ENCODE results near the gene FMNL2.
"Not testable (repeated sequence)": the region's sequence is repeated elsewhere in the genome, so short reads cannot be mapped to it uniquely, and the experiment has no call there.

Gene FMNL2

GRCh38 chr2:152513681-152514080, 178.7 kb downstream of the FMNL2 start:
- Histone ChIP-seq H3K4me1 (ENCODE audit: control insufficient read depth in 2 of 2, insufficient read depth in 2 of 2, low read length in 2 of 2) (no peaks in the 10 kb centered on the region), H3K27me3 (ENCODE audit: control insufficient read depth in 2 of 2, insufficient read depth in 2 of 2, low read length in 2 of 2) (no peaks in the 10 kb centered on the region), H3K9ac (ENCODE audit: low read depth in 1 of 2, low read length in 2 of 2) (no peak overlapping the region), H3K27ac (ENCODE audit: low read depth in 2 of 2, low read length in 2 of 2) (no peak overlapping the region), H3K9me3 (ENCODE audit: control insufficient read depth in 2 of 2, low read length in 2 of 2) (no peaks in the 10 kb centered on the region), H3K4me3 (ENCODE audit: low read length in 2 of 2) (no peak overlapping the region), H3K36me3 (ENCODE audit: control insufficient read depth in 2 of 2, insufficient read depth in 2 of 2, low read length in 2 of 2) (no peaks in the 10 kb centered on the region)

- Histone ChIP-seq H3K9me3 (ENCODE audit: control insufficient read depth in 2 of 2, low read length in 2 of 2) (no peaks in the 10 kb centered on the region), H3K27ac (ENCODE audit: low read depth in 2 of 2, low read length in 2 of 2) (no peak overlapping the region), H3K27me3 (ENCODE audit: control insufficient read depth in 2 of 2, insufficient read depth in 2 of 2, low read length in 2 of 2) (no peaks in the 10 kb centered on the region), H3K36me3 (ENCODE audit: control insufficient read depth in 2 of 2, insufficient read depth in 2 of 2, low read length in 2 of 2) (no peaks in the 10 kb centered on the region), H3K4me1 (ENCODE audit: control insufficient read depth in 2 of 2, insufficient read depth in 2 of 2, low read length in 2 of 2) (no peaks in the 10 kb centered on the region), H3K9ac (ENCODE audit: low read depth in 1 of 2, low read length in 2 of 2) (no peak overlapping the region), H3K4me3 (ENCODE audit: low read length in 2 of 2) (no peak overlapping the region)
Observed at GRCh38 chr2:152518034-152518433, 183.1 kb downstream of the FMNL2 start.

GRCh38 chr2:152518641-152519580, 183.9 kb downstream of the FMNL2 start:
- H3K27ac ChIP-seq (ENCODE audit: low read depth in 2 of 2, low read length in 2 of 2) = no peak overlapping the region
- H3K4me3 ChIP-seq (ENCODE audit: low read length in 2 of 2) = no peak overlapping the region
- H3K9me3 ChIP-seq (ENCODE audit: control insufficient read depth in 2 of 2, low read length in 2 of 2) = no peaks in the 10 kb centered on the region
- no peaks in the 10 kb centered on the region for H3K4me1 ChIP-seq (ENCODE audit: control insufficient read depth in 2 of 2, insufficient read depth in 2 of 2, low read length in 2 of 2)
- H3K27me3 ChIP-seq (ENCODE audit: control insufficient read depth in 2 of 2, insufficient read depth in 2 of 2, low read length in 2 of 2) = no peaks in the 10 kb centered on the region
- no peaks in the 10 kb centered on the region for H3K36me3 ChIP-seq (ENCODE audit: control insufficient read depth in 2 of 2, insufficient read depth in 2 of 2, low read length in 2 of 2)
- no peak overlapping the region for H3K9ac ChIP-seq (ENCODE audit: low read depth in 1 of 2, low read length in 2 of 2)

GRCh38 chr2:152519581-152519952, 184.6 kb downstream of the FMNL2 start:
- H3K27me3 ChIP-seq (ENCODE audit: control insufficient read depth in 2 of 2, insufficient read depth in 2 of 2, low read length in 2 of 2) = no peaks in the 10 kb centered on the region
- no peaks in the 10 kb centered on the region for H3K36me3 ChIP-seq (ENCODE audit: control insufficient read depth in 2 of 2, insufficient read depth in 2 of 2, low read length in 2 of 2)
- H3K9ac ChIP-seq (ENCODE audit: low read depth in 1 of 2, low read length in 2 of 2) = no peak overlapping the region
- no peak overlapping the region for H3K4me3 ChIP-seq (ENCODE audit: low read length in 2 of 2)
- no peaks in the 10 kb centered on the region for H3K9me3 ChIP-seq (ENCODE audit: control insufficient read depth in 2 of 2, low read length in 2 of 2)
- no peak overlapping the region for H3K27ac ChIP-seq (ENCODE audit: low read depth in 2 of 2, low read length in 2 of 2)
- no peaks in the 10 kb centered on the region for H3K4me1 ChIP-seq (ENCODE audit: control insufficient read depth in 2 of 2, insufficient read depth in 2 of 2, low read length in 2 of 2)

GRCh38 chr2:152520759-152521158, 185.8 kb downstream of the FMNL2 start:
- Histone ChIP-seq H3K27me3 (ENCODE audit: control insufficient read depth in 2 of 2, insufficient read depth in 2 of 2, low read length in 2 of 2) (no peaks in the 10 kb centered on the region), H3K4me3 (ENCODE audit: low read length in 2 of 2) (no peak overlapping the region), H3K9me3 (ENCODE audit: control insufficient read depth in 2 of 2, low read length in 2 of 2) (no peaks in the 10 kb centered on the region), H3K36me3 (ENCODE audit: control insufficient read depth in 2 of 2, insufficient read depth in 2 of 2, low read length in 2 of 2) (no peaks in the 10 kb centered on the region), H3K9ac (ENCODE audit: low read depth in 1 of 2, low read length in 2 of 2) (no peak overlapping the region), H3K4me1 (ENCODE audit: control insufficient read depth in 2 of 2, insufficient read depth in 2 of 2, low read length in 2 of 2) (peaks cover 3 to 8% of the 10 kb centered on the region in 2 donors), H3K27ac (ENCODE audit: low read depth in 2 of 2, low read length in 2 of 2) (no peak overlapping the region)

GRCh38 chr2:152522446-152522845, 187.5 kb downstream of the FMNL2 start:
- not testable (repeated sequence) for H3K27ac ChIP-seq (ENCODE audit: low read depth in 2 of 2, low read length in 2 of 2); H3K9ac ChIP-seq (ENCODE audit: low read depth in 1 of 2, low read length in 2 of 2); H3K27me3 ChIP-seq (ENCODE audit: control insufficient read depth in 2 of 2, insufficient read depth in 2 of 2, low read length in 2 of 2); H3K4me3 ChIP-seq (ENCODE audit: low read length in 2 of 2); H3K36me3 ChIP-seq (ENCODE audit: control insufficient read depth in 2 of 2, insufficient read depth in 2 of 2, low read length in 2 of 2); H3K9me3 ChIP-seq (ENCODE audit: control insufficient read depth in 2 of 2, low read length in 2 of 2)
- peaks cover 8 to 11% of the 10 kb centered on the region in 2 donors for H3K4me1 ChIP-seq (ENCODE audit: control insufficient read depth in 2 of 2, insufficient read depth in 2 of 2, low read length in 2 of 2)

GRCh38 chr2:152523091-152523490, 188.1 kb downstream of the FMNL2 start:
- no peaks in the 10 kb centered on the region for H3K27me3 ChIP-seq (ENCODE audit: control insufficient read depth in 2 of 2, insufficient read depth in 2 of 2, low read length in 2 of 2)
- H3K36me3 ChIP-seq (ENCODE audit: control insufficient read depth in 2 of 2, insufficient read depth in 2 of 2, low read length in 2 of 2) = no peaks in the 10 kb centered on the region
- H3K4me3 ChIP-seq (ENCODE audit: low read length in 2 of 2) = no peak overlapping the region
- peaks cover 8 to 11% of the 10 kb centered on the region in 2 donors for H3K4me1 ChIP-seq (ENCODE audit: control insufficient read depth in 2 of 2, insufficient read depth in 2 of 2, low read length in 2 of 2)
- no peaks in the 10 kb centered on the region for H3K9me3 ChIP-seq (ENCODE audit: control insufficient read depth in 2 of 2, low read length in 2 of 2)
- H3K9ac ChIP-seq (ENCODE audit: low read depth in 1 of 2, low read length in 2 of 2) = no peak overlapping the region
- H3K27ac ChIP-seq (ENCODE audit: low read depth in 2 of 2, low read length in 2 of 2) = no peak overlapping the region

- Histone ChIP-seq H3K4me3 (ENCODE audit: low read length in 2 of 2) (peak overlapping the region; percentile 27 to 49), H3K36me3 (ENCODE audit: control insufficient read depth in 2 of 2, insufficient read depth in 2 of 2, low read length in 2 of 2) (no peaks in the 10 kb centered on the region), H3K9me3 (ENCODE audit: control insufficient read depth in 2 of 2, low read length in 2 of 2) (no peaks in the 10 kb centered on the region), H3K27ac (ENCODE audit: low read depth in 2 of 2, low read length in 2 of 2) (peak overlapping the region; percentile 49 to 53), H3K4me1 (ENCODE audit: control insufficient read depth in 2 of 2, insufficient read depth in 2 of 2, low read length in 2 of 2) (peaks cover 10 to 11% of the 10 kb centered on the region in 2 donors), H3K9ac (ENCODE audit: low read depth in 1 of 2, low read length in 2 of 2) (peak overlapping the region in 1 of 2 donors; percentile 41), H3K27me3 (ENCODE audit: control insufficient read depth in 2 of 2, insufficient read depth in 2 of 2, low read length in 2 of 2) (no peaks in the 10 kb centered on the region)
Observed at GRCh38 chr2:152525277-152525838, 190.4 kb downstream of the FMNL2 start.

GRCh38 chr2:152529420-152530115, 194.6 kb downstream of the FMNL2 start:
- no peaks in the 10 kb centered on the region for H3K27me3 ChIP-seq (ENCODE audit: control insufficient read depth in 2 of 2, insufficient read depth in 2 of 2, low read length in 2 of 2)
- no peak overlapping the region for H3K9ac ChIP-seq (ENCODE audit: low read depth in 1 of 2, low read length in 2 of 2)
- no peak overlapping the region for H3K27ac ChIP-seq (ENCODE audit: low read depth in 2 of 2, low read length in 2 of 2)
- H3K9me3 ChIP-seq (ENCODE audit: control insufficient read depth in 2 of 2, low read length in 2 of 2) = no peaks in the 10 kb centered on the region
- H3K36me3 ChIP-seq (ENCODE audit: control insufficient read depth in 2 of 2, insufficient read depth in 2 of 2, low read length in 2 of 2) = no peaks in the 10 kb centered on the region
- H3K4me1 ChIP-seq (ENCODE audit: control insufficient read depth in 2 of 2, insufficient read depth in 2 of 2, low read length in 2 of 2) = peaks cover 10 to 11% of the 10 kb centered on the region in 2 donors
- no peak overlapping the region for H3K4me3 ChIP-seq (ENCODE audit: low read length in 2 of 2)

- no peaks in the 10 kb centered on the region for H3K9me3 ChIP-seq (ENCODE audit: control insufficient read depth in 2 of 2, low read length in 2 of 2)
- no peaks in the 10 kb centered on the region for H3K27me3 ChIP-seq (ENCODE audit: control insufficient read depth in 2 of 2, insufficient read depth in 2 of 2, low read length in 2 of 2)
- no peak overlapping the region for H3K9ac ChIP-seq (ENCODE audit: low read depth in 1 of 2, low read length in 2 of 2)
- no peaks in the 10 kb centered on the region for H3K36me3 ChIP-seq (ENCODE audit: control insufficient read depth in 2 of 2, insufficient read depth in 2 of 2, low read length in 2 of 2)
- peaks cover 0 to 2% of the 10 kb centered on the region in 2 donors for H3K4me1 ChIP-seq (ENCODE audit: control insufficient read depth in 2 of 2, insufficient read depth in 2 of 2, low read length in 2 of 2)
- H3K27ac ChIP-seq (ENCODE audit: low read depth in 2 of 2, low read length in 2 of 2) = no peak overlapping the region
- no peak overlapping the region for H3K4me3 ChIP-seq (ENCODE audit: low read length in 2 of 2)
Observed at GRCh38 chr2:152532241-152532640, 197.3 kb downstream of the FMNL2 start.
